HG03064 (cell line): ENCODE data around the gene PRR23E.

ENCODE experiments used
- ATAC-seq: cut with Tn5 transposase; IDR thresholded peaks from one replicate; pipeline ENCODE4 v1.9.1; 2021; ENCODE audit warnings: low read depth; ENCODE audit not compliant: unreplicated experiment

The PRR23E gene

GRCh38 chr3:127183931-127184869, 8.7 kb upstream of the PRR23E start:
- ATAC-seq = no peak

- ATAC-seq = no peak
Observed at GRCh38 chr3:127184870-127185216, 8.1 kb upstream of the PRR23E start.

- ATAC-seq = no peak
Observed at GRCh38 chr3:127185268-127185667, 7.7 kb upstream of the PRR23E start.

GRCh38 chr3:127185962-127186674, 6.8 kb upstream of the PRR23E start:
- ATAC-seq = no peak

GRCh38 chr3:127187316-127187715, 5.6 kb upstream of the PRR23E start:
- ATAC-seq = no peak

- ATAC-seq = no peak
Observed at GRCh38 chr3:127193341-127193740, 410 bp downstream of the PRR23E start.

GRCh38 chr3:127193775-127194174, 844 bp downstream of the PRR23E start:
- ATAC-seq = no peak

GRCh38 chr3:127194601-127195187, 1.8 kb downstream of the PRR23E start:
- no peak for ATAC-seq

GRCh38 chr3:127195417-127195816, 2.5 kb downstream of the PRR23E start:
- no peak for ATAC-seq

GRCh38 chr3:127196002-127196401, 3.1 kb downstream of the PRR23E start:
- ATAC-seq = no peak

- no peak for ATAC-seq
Observed at GRCh38 chr3:127196466-127197299, 3.8 kb downstream of the PRR23E start.

GRCh38 chr3:127197300-127198189, 4.6 kb downstream of the PRR23E start:
- ATAC-seq = no peak

- ATAC-seq = no peak
Observed at GRCh38 chr3:127200086-127200691, 7.3 kb downstream of the PRR23E start.

- ATAC-seq = no peak
Observed at GRCh38 chr3:127203024-127203423, 10.1 kb downstream of the PRR23E start.

GRCh38 chr3:127204841-127205582, 12.1 kb downstream of the PRR23E start:
- ATAC-seq = no peak

- no peak for ATAC-seq
Observed at GRCh38 chr3:127206154-127206553, 13.2 kb downstream of the PRR23E start.

GRCh38 chr3:127206611-127207516, 13.9 kb downstream of the PRR23E start:
- ATAC-seq = no peak
